HEK293 (cell line): ENCODE results near the gene DHRS7.

Source experiments
- CTCF ChIP-seq: fragments of 450-650 bp; formaldehyde crosslinking; IDR thresholded peaks from 2 replicates; pipeline ENCODE4 v1.5.1; 2016; ENCODE audit warnings: missing biosample characterization, missing genetic modification characterization
- YY1 ChIP-seq: fragments of 450-650 bp; formaldehyde crosslinking; IDR thresholded peaks from 2 replicates; pipeline ENCODE4 v1.5.1; 2018; ENCODE audit warnings: missing biosample characterization, missing genetic modification characterization
- ZNF214 ChIP-seq: fragments of 450-650 bp; formaldehyde crosslinking; IDR thresholded peaks from 2 replicates; pipeline ENCODE4 v1.5.1; 2017; ENCODE audit warnings: missing biosample characterization, mild to moderate bottlenecking, missing genetic modification characterization, borderline replicate concordance
- ZNF311 ChIP-seq: fragments of 450-650 bp; formaldehyde crosslinking; IDR thresholded peaks from 2 replicates; pipeline ENCODE4 v1.5.1; 2017; ENCODE audit warnings: missing biosample characterization, missing genetic modification characterization, borderline replicate concordance
- ZNF830 ChIP-seq: fragments of 450-650 bp; IDR thresholded peaks from 2 replicates; pipeline ENCODE4 v1.5.0; 2018; ENCODE audit warnings: missing biosample characterization, missing genetic modification characterization, low read depth, mild to moderate bottlenecking, moderate library complexity

- no peak for TF ChIP-seq CTCF
- no peak for TF ChIP-seq YY1 (tag by site-specific recombination)
- TF ChIP-seq ZNF214 (tag by site-specific recombination), result no peak
- TF ChIP-seq ZNF830 (tag by site-specific recombination), result no peak
- TF ChIP-seq ZNF311, result no peak
Measured at GRCh38 chr14:60102389-60102788, 62.8 kb downstream of the DHRS7 start.
